WTC11 (cell line): Measurements from ENCODE around the gene CPLANE1. TPM values are rescaled to one million over a fixed set of nuclear protein-coding genes. Genes with fewer than 3 reads are reported as not detected.

Experiments
- ATAC-seq: fragments of 200-7000 bp; cut with Tn5 transposase; 2 replicates; pipeline ENCODE4 v1.10.0; 2021; ENCODE audit warnings: mild to moderate bottlenecking, moderate library complexity
- CTCF ChIA-PET: fragments of 300-600 bp; sonication (Branson Sonifier 250); formaldehyde crosslinking; loops from one replicate; lab custom pipeline; 2021; ENCODE audit warnings: antibody characterized with exemption; lab: Charles Lee
- POLR2A ChIA-PET: fragments of 350-600 bp; sonication (Branson Sonifier 250); formaldehyde crosslinking; loops from one replicate; lab custom pipeline; 2021; ENCODE audit warnings: antibody characterized with exemption; lab: Charles Lee
- DNase-seq: peaks from one replicate; pipeline ENCODE4 v3.0.0; 2021; ENCODE audit warnings: low spot score
- H3K27ac Mint-ChIP-seq: 2 replicates; pipeline ENCODE4 v1.8.0; 2021; ENCODE audit warnings: mixed read lengths
- H3K27me3 Mint-ChIP-seq: 2 replicates; pipeline ENCODE4 v1.8.0; 2021; ENCODE audit warnings: low read depth, mild to moderate bottlenecking, moderate library complexity, mixed read lengths
- H3K36me3 Mint-ChIP-seq: 2 replicates; pipeline ENCODE4 v1.8.0; 2021; ENCODE audit warnings: mixed read lengths
- H3K4me1 Mint-ChIP-seq: 2 replicates; pipeline ENCODE4 v1.8.0; 2022; ENCODE audit warnings: mixed read lengths
- H3K4me3 Mint-ChIP-seq: 2 replicates; pipeline ENCODE4 v1.8.0; 2021; ENCODE audit warnings: mild to moderate bottlenecking, moderate library complexity, mixed read lengths
- H3K9me3 Mint-ChIP-seq: 2 replicates; pipeline ENCODE4 v1.8.0; 2021; ENCODE audit warnings: mixed read lengths
- ATF1 ChIP-seq: sonication (generic); formaldehyde crosslinking; IDR thresholded peaks from 2 replicates; pipeline ENCODE4 v1.8.1; 2023; ENCODE audit warnings: mild to moderate bottlenecking, moderate library complexity, missing genetic modification reagents
- EMX1 ChIP-seq: fragments of 250-450 bp; sonication (Bioruptor Pico); IDR thresholded peaks from 2 replicates; pipeline ENCODE4 v1.8.0; 2021; ENCODE audit warnings: mild to moderate bottlenecking
- FOXK1 ChIP-seq: sonication (generic); formaldehyde crosslinking; IDR thresholded peaks from 2 replicates; pipeline ENCODE4 v1.8.0; 2022; ENCODE audit warnings: mild to moderate bottlenecking, moderate library complexity, missing genetic modification reagents
- JAZF1 ChIP-seq: fragments of 250-450 bp; sonication (Bioruptor Pico); IDR thresholded peaks from 2 replicates; pipeline ENCODE4 v1.9.0; 2021; ENCODE audit warnings: moderate library complexity, mild to moderate bottlenecking, inconsistent platforms
- MYBL2 ChIP-seq: sonication (generic); formaldehyde crosslinking; IDR thresholded peaks from 2 replicates; pipeline ENCODE4 v1.8.1; 2023; ENCODE audit warnings: mild to moderate bottlenecking, moderate library complexity, missing genetic modification reagents
- NFE2L1 ChIP-seq: sonication (generic); formaldehyde crosslinking; IDR thresholded peaks from 2 replicates; pipeline ENCODE4 v1.8.1; 2023; ENCODE audit warnings: missing genetic modification reagents
- NR3C1 ChIP-seq: sonication (generic); formaldehyde crosslinking; conservative IDR thresholded peaks from 2 replicates; pipeline ENCODE4 v1.8.1; 2023; ENCODE audit warnings: low read depth, mild to moderate bottlenecking, missing genetic modification reagents
- TCF7 ChIP-seq: sonication (generic); formaldehyde crosslinking; IDR thresholded peaks from 2 replicates; pipeline ENCODE4 v1.8.0; 2022; ENCODE audit warnings: mild to moderate bottlenecking, low read depth, missing genetic modification reagents, moderate library complexity
- TEAD4 ChIP-seq: sonication (generic); formaldehyde crosslinking; IDR thresholded peaks from 2 replicates; pipeline ENCODE4 v1.8.0; 2022; ENCODE audit warnings: mild to moderate bottlenecking, missing genetic modification reagents
- ZNF138 ChIP-seq: sonication (generic); formaldehyde crosslinking; conservative IDR thresholded peaks from 2 replicates; pipeline ENCODE4 v1.8.1; 2022; ENCODE audit warnings: mild to moderate bottlenecking, moderate library complexity, missing genetic modification reagents
- ZNF232 ChIP-seq: sonication (generic); formaldehyde crosslinking; IDR thresholded peaks from 2 replicates; pipeline ENCODE4 v1.8.0; 2022; ENCODE audit warnings: mild to moderate bottlenecking, missing genetic modification reagents
- ZNF263 ChIP-seq: sonication (generic); formaldehyde crosslinking; IDR thresholded peaks from 2 replicates; pipeline ENCODE4 v1.8.1; 2022; ENCODE audit warnings: low read depth, mild to moderate bottlenecking, moderate library complexity, missing genetic modification reagents
- ZNF317 ChIP-seq: sonication (generic); formaldehyde crosslinking; IDR thresholded peaks from 2 replicates; pipeline ENCODE4 v1.8.1; 2023; ENCODE audit warnings: low read depth, mild to moderate bottlenecking, moderate library complexity, missing genetic modification reagents, borderline replicate concordance
- ZNF416 ChIP-seq: fragments of 250-450 bp; sonication (Bioruptor Pico); IDR thresholded peaks from 2 replicates; pipeline ENCODE4 v1.9.0; 2021; ENCODE audit warnings: mild to moderate bottlenecking, inconsistent platforms
- ZNF423 ChIP-seq: fragments of 250-450 bp; sonication (Bioruptor Pico); IDR thresholded peaks from 2 replicates; pipeline ENCODE4 v2.1.2; 2022; ENCODE audit warnings: mild to moderate bottlenecking, moderate library complexity
- total RNA-seq: library from RNA; stranded (reverse); gene quantifications from 3 replicates; pipeline ENCODE4 v1.2.3, GENCODE V29; 2021
- TF ChIP-seq, protein P1 (sequence below): sonication (generic); formaldehyde crosslinking; IDR thresholded peaks from 2 replicates; pipeline ENCODE4 v1.8.1; 2022; ENCODE audit warnings: mild to moderate bottlenecking, missing genetic modification reagents, moderate library complexity, borderline replicate concordance
- TF ChIP-seq, protein P2 (sequence below): fragments of 250-450 bp; sonication (Bioruptor Pico); IDR thresholded peaks from 2 replicates; pipeline ENCODE4 v1.9.0; 2021; ENCODE audit warnings: moderate library complexity, mild to moderate bottlenecking, inconsistent platforms, borderline replicate concordance
- TF ChIP-seq, protein P3 (sequence below): sonication (generic); formaldehyde crosslinking; IDR thresholded peaks from 2 replicates; pipeline ENCODE4 v1.8.0; 2023; ENCODE audit warnings: missing genetic modification reagents
- TF ChIP-seq, protein P4 (sequence below): sonication (generic); formaldehyde crosslinking; conservative IDR thresholded peaks from 2 replicates; pipeline ENCODE4 v1.8.1; 2023; ENCODE audit warnings: mild to moderate bottlenecking, low read depth, missing genetic modification reagents, moderate library complexity
- TF ChIP-seq, protein P5 (sequence below): sonication (generic); formaldehyde crosslinking; IDR thresholded peaks from 2 replicates; pipeline ENCODE4 v1.8.1; 2023; ENCODE audit warnings: mild to moderate bottlenecking, missing genetic modification reagents, moderate library complexity
- TF ChIP-seq, protein P6 (sequence below): sonication (generic); formaldehyde crosslinking; IDR thresholded peaks from 2 replicates; pipeline ENCODE4 v1.8.1; 2022; ENCODE audit warnings: low read depth, missing genetic modification reagents, borderline replicate concordance
- TF ChIP-seq, protein P7 (sequence below): fragments of 250-450 bp; sonication (Bioruptor Pico); IDR thresholded peaks from 2 replicates; pipeline ENCODE4 v1.8.0; 2021; ENCODE audit warnings: mild to moderate bottlenecking

CPLANE1 gene
- total RNA-seq, 1 experiment from 2014 or later, result 4.8 TPM

DNA sequence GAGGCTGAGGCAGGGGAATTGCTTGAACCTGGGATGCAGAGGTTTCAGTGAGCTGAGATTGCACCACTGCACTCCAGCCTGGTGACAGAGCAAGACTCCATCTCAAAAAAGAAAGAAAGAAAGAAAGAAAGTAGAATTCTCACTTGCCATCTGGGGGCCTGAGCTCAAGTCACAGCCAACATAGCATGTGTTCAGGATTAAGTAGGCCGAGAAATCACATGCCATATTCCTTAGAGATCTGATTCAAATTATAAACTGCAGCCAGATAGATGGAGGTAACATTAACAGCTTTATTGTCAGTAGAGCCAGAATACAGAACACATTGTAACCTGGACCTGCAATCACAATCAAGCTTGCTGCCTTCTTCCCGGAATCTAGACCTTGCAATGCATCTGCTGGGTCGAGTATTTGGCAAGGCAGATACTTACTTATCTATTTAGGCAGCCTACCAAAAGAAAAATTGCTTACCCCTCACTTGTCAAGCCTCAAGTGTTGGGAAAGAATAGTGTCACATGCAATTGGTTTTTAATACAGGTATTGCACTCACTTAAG lies 173.7 kb downstream of the CPLANE1 start:
- Mint-ChIP-seq H3K9me3 (0 out of 2 replicates have a peak, but pooled peaks cover 3% of the 10 kb centered on the region), H3K4me3 (no peak overlapping the region), H3K27me3 (peaks cover 18% of the 10 kb centered on the region), H3K27ac (no peak overlapping the region), H3K4me1 (no peaks in the 10 kb centered on the region), H3K36me3 (no peaks in the 10 kb centered on the region; the same call in 1 of the 2 replicates)
- POLR2A ChIA-PET, result no interaction called here
- CTCF ChIA-PET, result no interaction called here
- TF ChIP-seq, protein P1, sequence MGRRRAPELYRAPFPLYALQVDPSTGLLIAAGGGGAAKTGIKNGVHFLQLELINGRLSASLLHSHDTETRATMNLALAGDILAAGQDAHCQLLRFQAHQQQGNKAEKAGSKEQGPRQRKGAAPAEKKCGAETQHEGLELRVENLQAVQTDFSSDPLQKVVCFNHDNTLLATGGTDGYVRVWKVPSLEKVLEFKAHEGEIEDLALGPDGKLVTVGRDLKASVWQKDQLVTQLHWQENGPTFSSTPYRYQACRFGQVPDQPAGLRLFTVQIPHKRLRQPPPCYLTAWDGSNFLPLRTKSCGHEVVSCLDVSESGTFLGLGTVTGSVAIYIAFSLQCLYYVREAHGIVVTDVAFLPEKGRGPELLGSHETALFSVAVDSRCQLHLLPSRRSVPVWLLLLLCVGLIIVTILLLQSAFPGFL, result no peak
- TF ChIP-seq ZNF263 (CRISPR knock-in tag) (no peak), FOXK1 (CRISPR knock-in tag) (no peak), NFE2L1 (CRISPR knock-in tag) (no peak), ZNF317 (CRISPR knock-in tag) (no peak), JAZF1 (no peak), ZNF423 (CRISPR knock-in tag) (no peak), ZNF416 (CRISPR knock-in tag) (no peak), MYBL2 (CRISPR knock-in tag) (no peak)
- TF ChIP-seq, protein P2, sequence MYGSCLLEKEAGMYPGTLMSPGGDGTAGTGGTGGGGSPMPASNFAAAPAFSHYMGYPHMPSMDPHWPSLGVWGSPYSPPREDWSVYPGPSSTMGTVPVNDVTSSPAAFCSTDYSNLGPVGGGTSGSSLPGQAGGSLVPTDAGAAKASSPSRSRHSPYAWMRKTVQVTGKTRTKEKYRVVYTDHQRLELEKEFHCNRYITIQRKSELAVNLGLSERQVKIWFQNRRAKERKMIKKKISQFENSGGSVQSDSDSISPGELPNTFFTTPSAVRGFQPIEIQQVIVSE (CRISPR knock-in tag), result no peak
- TF ChIP-seq, protein P3, sequence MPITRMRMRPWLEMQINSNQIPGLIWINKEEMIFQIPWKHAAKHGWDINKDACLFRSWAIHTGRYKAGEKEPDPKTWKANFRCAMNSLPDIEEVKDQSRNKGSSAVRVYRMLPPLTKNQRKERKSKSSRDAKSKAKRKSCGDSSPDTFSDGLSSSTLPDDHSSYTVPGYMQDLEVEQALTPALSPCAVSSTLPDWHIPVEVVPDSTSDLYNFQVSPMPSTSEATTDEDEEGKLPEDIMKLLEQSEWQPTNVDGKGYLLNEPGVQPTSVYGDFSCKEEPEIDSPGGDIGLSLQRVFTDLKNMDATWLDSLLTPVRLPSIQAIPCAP (CRISPR knock-in tag), result no peak
- no peak for DNase-seq
- ATAC-seq, result no peak

DNA sequence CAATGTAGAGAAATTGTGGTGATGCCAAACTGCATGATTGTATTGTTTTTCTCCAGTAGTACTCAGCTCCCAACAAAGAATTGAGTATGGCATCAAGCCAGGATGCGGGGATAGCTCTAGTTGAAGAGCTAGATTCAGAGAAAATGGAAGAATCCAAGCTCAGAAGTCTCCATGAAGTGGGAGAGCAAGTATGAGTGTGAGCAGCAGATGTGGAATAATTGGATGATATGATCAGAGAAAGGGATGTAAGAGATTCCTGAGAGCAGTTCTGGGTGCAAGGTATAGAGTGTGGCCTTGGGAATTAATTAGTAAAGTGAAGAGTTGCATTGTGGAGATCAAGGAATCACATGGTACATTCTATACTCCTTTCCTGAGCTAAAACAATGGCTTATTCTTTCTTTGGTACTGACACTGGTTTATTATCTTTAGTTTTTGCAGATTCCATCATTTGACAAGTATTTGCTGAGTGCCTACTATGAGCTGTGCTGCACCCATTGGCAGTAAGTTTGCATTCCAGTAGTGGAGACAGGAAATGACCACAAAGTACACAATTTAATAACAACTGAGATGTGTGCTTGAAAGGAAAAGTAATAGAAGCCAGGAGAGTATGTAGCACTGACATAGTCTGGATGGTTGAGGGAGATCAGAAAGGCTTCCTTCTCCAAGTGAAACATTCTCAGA lies 177.1 kb downstream of the CPLANE1 start:
- POLR2A ChIA-PET, result interaction anchor here (0.6 to 0.7 kb wide), 2 partner anchors 13 to 269 kb away, joined by 4 read pairs; no protein-coding TSS in a partner anchor
- TF ChIP-seq ZNF138 (CRISPR knock-in tag) (no peak), ZNF416 (CRISPR knock-in tag) (no peak), ZNF232 (CRISPR knock-in tag) (no peak), TCF7 (no peak), NR3C1 (no peak), ATF1 (CRISPR knock-in tag) (no peak), EMX1 (CRISPR knock-in tag) (no peak), TEAD4 (CRISPR knock-in tag) (no peak)
- TF ChIP-seq, protein P4, sequence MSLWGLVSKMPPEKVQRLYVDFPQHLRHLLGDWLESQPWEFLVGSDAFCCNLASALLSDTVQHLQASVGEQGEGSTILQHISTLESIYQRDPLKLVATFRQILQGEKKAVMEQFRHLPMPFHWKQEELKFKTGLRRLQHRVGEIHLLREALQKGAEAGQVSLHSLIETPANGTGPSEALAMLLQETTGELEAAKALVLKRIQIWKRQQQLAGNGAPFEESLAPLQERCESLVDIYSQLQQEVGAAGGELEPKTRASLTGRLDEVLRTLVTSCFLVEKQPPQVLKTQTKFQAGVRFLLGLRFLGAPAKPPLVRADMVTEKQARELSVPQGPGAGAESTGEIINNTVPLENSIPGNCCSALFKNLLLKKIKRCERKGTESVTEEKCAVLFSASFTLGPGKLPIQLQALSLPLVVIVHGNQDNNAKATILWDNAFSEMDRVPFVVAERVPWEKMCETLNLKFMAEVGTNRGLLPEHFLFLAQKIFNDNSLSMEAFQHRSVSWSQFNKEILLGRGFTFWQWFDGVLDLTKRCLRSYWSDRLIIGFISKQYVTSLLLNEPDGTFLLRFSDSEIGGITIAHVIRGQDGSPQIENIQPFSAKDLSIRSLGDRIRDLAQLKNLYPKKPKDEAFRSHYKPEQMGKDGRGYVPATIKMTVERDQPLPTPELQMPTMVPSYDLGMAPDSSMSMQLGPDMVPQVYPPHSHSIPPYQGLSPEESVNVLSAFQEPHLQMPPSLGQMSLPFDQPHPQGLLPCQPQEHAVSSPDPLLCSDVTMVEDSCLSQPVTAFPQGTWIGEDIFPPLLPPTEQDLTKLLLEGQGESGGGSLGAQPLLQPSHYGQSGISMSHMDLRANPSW (CRISPR knock-in tag), result no peak
- TF ChIP-seq, protein P5, sequence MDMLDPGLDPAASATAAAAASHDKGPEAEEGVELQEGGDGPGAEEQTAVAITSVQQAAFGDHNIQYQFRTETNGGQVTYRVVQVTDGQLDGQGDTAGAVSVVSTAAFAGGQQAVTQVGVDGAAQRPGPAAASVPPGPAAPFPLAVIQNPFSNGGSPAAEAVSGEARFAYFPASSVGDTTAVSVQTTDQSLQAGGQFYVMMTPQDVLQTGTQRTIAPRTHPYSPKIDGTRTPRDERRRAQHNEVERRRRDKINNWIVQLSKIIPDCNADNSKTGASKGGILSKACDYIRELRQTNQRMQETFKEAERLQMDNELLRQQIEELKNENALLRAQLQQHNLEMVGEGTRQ (CRISPR knock-in tag), result no peak
- TF ChIP-seq, protein P6, sequence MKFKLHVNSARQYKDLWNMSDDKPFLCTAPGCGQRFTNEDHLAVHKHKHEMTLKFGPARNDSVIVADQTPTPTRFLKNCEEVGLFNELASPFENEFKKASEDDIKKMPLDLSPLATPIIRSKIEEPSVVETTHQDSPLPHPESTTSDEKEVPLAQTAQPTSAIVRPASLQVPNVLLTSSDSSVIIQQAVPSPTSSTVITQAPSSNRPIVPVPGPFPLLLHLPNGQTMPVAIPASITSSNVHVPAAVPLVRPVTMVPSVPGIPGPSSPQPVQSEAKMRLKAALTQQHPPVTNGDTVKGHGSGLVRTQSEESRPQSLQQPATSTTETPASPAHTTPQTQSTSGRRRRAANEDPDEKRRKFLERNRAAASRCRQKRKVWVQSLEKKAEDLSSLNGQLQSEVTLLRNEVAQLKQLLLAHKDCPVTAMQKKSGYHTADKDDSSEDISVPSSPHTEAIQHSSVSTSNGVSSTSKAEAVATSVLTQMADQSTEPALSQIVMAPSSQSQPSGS (CRISPR knock-in tag), result no peak
- TF ChIP-seq, protein P7, sequence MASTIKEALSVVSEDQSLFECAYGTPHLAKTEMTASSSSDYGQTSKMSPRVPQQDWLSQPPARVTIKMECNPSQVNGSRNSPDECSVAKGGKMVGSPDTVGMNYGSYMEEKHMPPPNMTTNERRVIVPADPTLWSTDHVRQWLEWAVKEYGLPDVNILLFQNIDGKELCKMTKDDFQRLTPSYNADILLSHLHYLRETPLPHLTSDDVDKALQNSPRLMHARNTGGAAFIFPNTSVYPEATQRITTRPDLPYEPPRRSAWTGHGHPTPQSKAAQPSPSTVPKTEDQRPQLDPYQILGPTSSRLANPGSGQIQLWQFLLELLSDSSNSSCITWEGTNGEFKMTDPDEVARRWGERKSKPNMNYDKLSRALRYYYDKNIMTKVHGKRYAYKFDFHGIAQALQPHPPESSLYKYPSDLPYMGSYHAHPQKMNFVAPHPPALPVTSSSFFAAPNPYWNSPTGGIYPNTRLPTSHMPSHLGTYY (CRISPR knock-in tag), result no peak

More for the DNA sequence above, 177.1 kb downstream of the CPLANE1 start:
- H3K4me3 Mint-ChIP-seq, result no peak overlapping the region
- no peaks in the 10 kb centered on the region for H3K36me3 Mint-ChIP-seq
- H3K27ac Mint-ChIP-seq, result no peak overlapping the region
- H3K27me3 Mint-ChIP-seq, result peaks cover 3% of the 10 kb centered on the region; the same call in 1 of the 2 replicates
- H3K9me3 Mint-ChIP-seq, result no peaks in the 10 kb centered on the region
- CTCF ChIA-PET, result interaction anchor here (1.4 kb wide), 1 partner anchor 29 kb away, joined by 4 read pairs; no protein-coding TSS in a partner anchor
- no peaks in the 10 kb centered on the region for H3K4me1 Mint-ChIP-seq
- ATAC-seq, result no peak
- DNase-seq, result no peak
